ENCODE measurements around the gene HBB.

The HBB gene

GRCh38 chr11:5200582-5200981, 26.3 kb downstream of the HBB start, which contains the start of gene OR51V1:
OR51V1 (minus strand) TSS chr11:5200682; CDS start chr11:5200682, 0 bp downstream.
- TF ChIP-seq CTCF (IDR thresholded peaks at IDR 0.05; ENCODE audit: low read depth, low read length), result no peak
- no peak within 1 kb of the TSS for H3K4me3 ChIP-seq (ENCODE audit: low read depth, low read length)

- no peak overlapping the region for H3K4me3 ChIP-seq (ENCODE audit: low read depth, low read length)
- no peak for TF ChIP-seq CTCF (IDR thresholded peaks at IDR 0.05; ENCODE audit: low read depth, low read length)
Measured at GRCh38 chr11:5198285-5198684, 28.6 kb downstream of the HBB start.

GRCh38 chr11:5197536-5197935, 29.3 kb downstream of the HBB start:
- TF ChIP-seq CTCF (IDR thresholded peaks at IDR 0.05; ENCODE audit: low read depth, low read length), result no peak
- no peak overlapping the region for H3K4me3 ChIP-seq (ENCODE audit: low read depth, low read length)

- TF ChIP-seq CTCF (IDR thresholded peaks at IDR 0.05; ENCODE audit: low read depth, low read length), result no peak
- H3K4me3 ChIP-seq (ENCODE audit: low read depth, low read length), result no peak overlapping the region
Measured at GRCh38 chr11:5196731-5197130, 30.1 kb downstream of the HBB start.

- TF ChIP-seq CTCF (IDR thresholded peaks at IDR 0.05; ENCODE audit: low read depth, low read length), result no peak
- H3K4me3 ChIP-seq (ENCODE audit: low read depth, low read length), result no peak overlapping the region
Measured at GRCh38 chr11:5196067-5196466, 30.8 kb downstream of the HBB start.

- H3K4me3 ChIP-seq (ENCODE audit: low read depth, low read length), result no peak overlapping the region
- no peak for TF ChIP-seq CTCF (IDR thresholded peaks at IDR 0.05; ENCODE audit: low read depth, low read length)
Measured at GRCh38 chr11:5192738-5193137, 34.1 kb downstream of the HBB start.

GRCh38 chr11:5188201-5188600, 38.7 kb downstream of the HBB start:
- H3K4me3 ChIP-seq (ENCODE audit: low read depth, low read length), result no peak overlapping the region
- no peak for TF ChIP-seq CTCF (IDR thresholded peaks at IDR 0.05; ENCODE audit: low read depth, low read length)
